HepG2 (cell line): Measurements from ENCODE around the gene RNF13. TPM values are rescaled to one million over a fixed set of nuclear protein-coding genes. Genes with fewer than 3 reads are reported as not detected.

Experiments
- AKNA ChIP-seq: sonication (generic); formaldehyde crosslinking; IDR thresholded peaks from 2 replicates; pipeline ENCODE4 v1.4.0; 2020; ENCODE audit warnings: missing genetic modification reagents, borderline replicate concordance
- ARNT ChIP-seq: fragments of 450-650 bp; IDR thresholded peaks from 2 replicates; pipeline ENCODE4 v1.6.1; 2017
- CENPBD1 ChIP-seq: sonication (generic); formaldehyde crosslinking; IDR thresholded peaks from 2 replicates; pipeline ENCODE4 v1.8.0; 2022; ENCODE audit warnings: missing genetic modification reagents, low read depth, mild to moderate bottlenecking, borderline replicate concordance
- KDM2A ChIP-seq: sonication (generic); formaldehyde crosslinking; IDR thresholded peaks from 2 replicates; pipeline ENCODE4 v1.4.0; 2020; ENCODE audit warnings: low read depth, missing genetic modification reagents, borderline replicate concordance
- KLF13 ChIP-seq: sonication (generic); formaldehyde crosslinking; IDR thresholded peaks from 2 replicates; pipeline ENCODE4 v1.4.0; 2020; ENCODE audit warnings: mild to moderate bottlenecking, missing genetic modification reagents
- MAZ ChIP-seq, 2 experiments: sonication (generic) in 1 of 2; formaldehyde crosslinking in 1 of 2; IDR thresholded peaks; 2 replicates each; pipeline versions ENCODE4 v1.5.0 to v1.6.1; 2012 to 2020; ENCODE audit warnings: low read depth in 2 of 2, mild to moderate bottlenecking in 2 of 2, borderline replicate concordance in 1 of 2, improper control_type of control experiment in 1 of 2, low read length in 1 of 2, missing genetic modification reagents in 1 of 2, moderate library complexity in 1 of 2
- NR1H2 ChIP-seq: sonication (generic); formaldehyde crosslinking; IDR thresholded peaks from 2 replicates; pipeline ENCODE4 v1.8.1; 2022; ENCODE audit warnings: low read depth, missing genetic modification reagents, borderline replicate concordance
- POLR2A ChIP-seq, 2 experiments: IDR thresholded peaks; 2 replicates each; pipeline ENCODE4 v1.6.1; 2011; ENCODE audit warnings: low read depth in 2 of 2, low read length in 2 of 2, mild to moderate bottlenecking in 1 of 2, moderate library complexity in 1 of 2; ENCODE audit not compliant: insufficient read depth in 1 of 2
- RERE ChIP-seq: IDR thresholded peaks from 2 replicates; pipeline ENCODE4 v1.6.1; 2016; ENCODE audit warnings: low read depth, missing genetic modification reagents, missing compliant biosample characterization
- SIN3A ChIP-seq: IDR thresholded peaks from 2 replicates; pipeline ENCODE4 v1.6.1; 2011; ENCODE audit warnings: low read depth, mild to moderate bottlenecking, control low read depth, low read length, borderline replicate concordance
- TBX3 ChIP-seq: fragments of 450-650 bp; IDR thresholded peaks from 2 replicates; pipeline ENCODE4 v1.6.1; 2017; ENCODE audit warnings: antibody characterized with exemption, mild to moderate bottlenecking, inconsistent platforms, borderline replicate concordance
- ZNF33A ChIP-seq: sonication (generic); formaldehyde crosslinking; IDR thresholded peaks from 2 replicates; pipeline ENCODE4 v1.5.1; 2020; ENCODE audit warnings: missing genetic modification reagents, mild to moderate bottlenecking, moderate library complexity, borderline replicate concordance
- ZSCAN25 ChIP-seq: sonication (generic); formaldehyde crosslinking; IDR thresholded peaks from 2 replicates; pipeline ENCODE4 v1.8.0; 2022; ENCODE audit warnings: mild to moderate bottlenecking, missing genetic modification reagents
- polyA plus RNA-seq, 8 experiments: library from polyadenylated mRNA; depleted of rRNA in 3 of 8; stranded (reverse) in 7 of 8; unstranded in 1 of 8; fragments of >200 nt; fragmentation: Illumina TruSeq in 4 of 8; extraction: Trizol in 4 of 8; gene quantifications; 2 replicates each; pipeline versions ENCODE4 v1.2.1 to v1.2.3, GENCODE V29; 2011 to 2016; ENCODE audit warnings: low read depth in 4 of 8, missing spikeins in 1 of 8, mixed read lengths in 1 of 8; ENCODE audit not compliant: insufficient read depth in 1 of 8
- total RNA-seq, 5 experiments: library from RNA; depleted of rRNA; stranded (reverse); fragments of >200 nt; fragmentation: Illumina TruSeq; extraction: Trizol; gene quantifications; 2 replicates each; pipeline ENCODE4 v1.2.3, GENCODE V29; 2016; ENCODE audit warnings: low read depth in 1 of 5
- TF ChIP-seq, protein P1 (sequence below): sonication (generic); formaldehyde crosslinking; IDR thresholded peaks from 2 replicates; pipeline ENCODE4 v1.4.0; 2020; ENCODE audit warnings: mild to moderate bottlenecking, missing genetic modification reagents

The RNF13 gene
- total and polyA plus RNA-seq, 2 of the 13 experiments (the other 11 are each of a cell fraction or from before 2014, with no cell fraction given) = 39.8 to 46.0 TPM

DNA sequence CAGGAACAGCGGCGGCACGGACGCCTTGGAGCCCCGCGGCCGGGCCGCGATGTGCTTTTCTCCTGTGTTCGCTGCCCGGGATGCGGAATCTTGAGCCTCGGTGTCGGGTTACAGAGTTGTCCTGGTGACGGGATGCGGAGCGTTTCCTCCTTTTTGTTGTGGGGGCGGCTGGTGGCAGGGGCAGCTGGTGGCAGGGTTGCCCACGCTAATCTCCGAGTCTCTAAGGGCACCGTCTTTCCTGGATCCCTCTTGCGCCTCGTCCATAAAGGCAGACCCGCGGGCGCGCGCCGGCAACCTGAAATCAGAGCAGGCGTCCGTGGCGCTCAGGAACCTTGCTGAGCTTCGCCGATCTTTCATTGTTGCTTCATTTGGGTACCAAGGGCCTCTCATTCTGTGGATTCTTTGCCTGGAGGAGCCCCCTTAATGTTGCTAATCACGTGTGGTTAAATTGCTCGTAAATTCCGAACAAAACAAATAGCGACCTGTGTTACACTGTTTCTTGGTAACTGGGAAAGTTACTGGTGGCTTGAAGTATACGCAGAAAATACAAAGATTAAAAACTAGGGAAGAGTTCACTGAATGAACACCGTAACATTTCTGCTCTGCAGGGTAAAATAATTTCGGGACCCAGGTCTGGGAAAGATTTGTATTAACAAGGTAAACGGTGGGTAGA is 158.5 kb downstream of the RNF13 start (continued):
- TF ChIP-seq KLF13 (CRISPR knock-in tag) (no peak), TBX3 (no peak), ZSCAN25 (CRISPR knock-in tag) (no peak), SIN3A (0 out of 2 replicates have a peak, but pooled peaks have one; percentile 61), KDM2A (CRISPR knock-in tag) (no peak), ZNF33A (CRISPR knock-in tag) (no peak), NR1H2 (CRISPR knock-in tag) (no peak), CENPBD1 (no peak), RERE (CRISPR knock-in tag) (no peak), MAZ (IDR thresholded peaks at IDR 0.05; ENCODE audit: borderline replicate concordance, low read depth, low read length) (no peak), MAZ (CRISPR knock-in tag; IDR thresholded peaks at IDR 0.05; ENCODE audit: low read depth) (no peak), AKNA (CRISPR knock-in tag) (no peak), POLR2A (IDR thresholded peaks at IDR 0.05; ENCODE audit: insufficient read depth in 1 of 2, low read depth in 2 of 2, low read length in 2 of 2) (no peak; a peak in 1 of 4 replicates), ARNT (no peak)
- TF ChIP-seq, protein P1, sequence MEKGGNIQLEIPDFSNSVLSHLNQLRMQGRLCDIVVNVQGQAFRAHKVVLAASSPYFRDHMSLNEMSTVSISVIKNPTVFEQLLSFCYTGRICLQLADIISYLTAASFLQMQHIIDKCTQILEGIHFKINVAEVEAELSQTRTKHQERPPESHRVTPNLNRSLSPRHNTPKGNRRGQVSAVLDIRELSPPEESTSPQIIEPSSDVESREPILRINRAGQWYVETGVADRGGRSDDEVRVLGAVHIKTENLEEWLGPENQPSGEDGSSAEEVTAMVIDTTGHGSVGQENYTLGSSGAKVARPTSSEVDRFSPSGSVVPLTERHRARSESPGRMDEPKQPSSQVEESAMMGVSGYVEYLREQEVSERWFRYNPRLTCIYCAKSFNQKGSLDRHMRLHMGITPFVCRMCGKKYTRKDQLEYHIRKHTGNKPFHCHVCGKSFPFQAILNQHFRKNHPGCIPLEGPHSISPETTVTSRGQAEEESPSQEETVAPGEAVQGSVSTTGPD (CRISPR knock-in tag) = no peak
